Mesothelial cell of epicardium (in vitro differentiated cells): ENCODE measurements around the gene PCK1. TPM values are rescaled to one million over a fixed set of nuclear protein-coding genes. Genes with fewer than 3 reads are reported as not detected.
A peak's percentile ranks its signal among the peaks of the same experiment; 100 is the strongest.

Source experiments
- DNase-seq, 2 experiments: peaks; one replicate each; pipeline ENCODE4 v3.0.0; 2021; ENCODE audit warnings: low spot score in 2 of 2; ENCODE audit not compliant: unreplicated experiment in 2 of 2
- H3K27ac Mint-ChIP-seq: 2 replicates; pipeline ENCODE4 v1.8.0; 2021; ENCODE audit warnings: mixed read lengths
- H3K27me3 Mint-ChIP-seq: 2 replicates; pipeline ENCODE4 v1.8.0; 2021; ENCODE audit warnings: low read depth, mixed read lengths
- H3K36me3 Mint-ChIP-seq: 2 replicates; pipeline ENCODE4 v1.8.0; 2021; ENCODE audit warnings: mixed read lengths
- H3K4me1 Mint-ChIP-seq: 2 replicates; pipeline ENCODE4 v1.8.0; 2021; ENCODE audit warnings: mixed read lengths
- H3K4me3 Mint-ChIP-seq: 2 replicates; pipeline ENCODE4 v1.8.0; 2021; ENCODE audit warnings: mild to moderate bottlenecking, moderate library complexity, mixed read lengths
- H3K9me3 Mint-ChIP-seq: 2 replicates; pipeline ENCODE4 v1.8.0; 2021; ENCODE audit warnings: mixed read lengths
- total RNA-seq: library from RNA; stranded (reverse); gene quantifications from 3 replicates; pipeline ENCODE4 v1.2.1, GENCODE V29; 2021
- TF ChIP-seq, protein P1 (sequence below): fragments of 200-600 bp; sonication (generic); IDR thresholded peaks from one replicate; pipeline ENCODE4 v1.5.0; 2021; ENCODE audit warnings: antibody characterized with exemption; ENCODE audit not compliant: unreplicated experiment

The PCK1 gene
- total RNA-seq, 1 donor from 2014 or later, result not detected

DNA sequence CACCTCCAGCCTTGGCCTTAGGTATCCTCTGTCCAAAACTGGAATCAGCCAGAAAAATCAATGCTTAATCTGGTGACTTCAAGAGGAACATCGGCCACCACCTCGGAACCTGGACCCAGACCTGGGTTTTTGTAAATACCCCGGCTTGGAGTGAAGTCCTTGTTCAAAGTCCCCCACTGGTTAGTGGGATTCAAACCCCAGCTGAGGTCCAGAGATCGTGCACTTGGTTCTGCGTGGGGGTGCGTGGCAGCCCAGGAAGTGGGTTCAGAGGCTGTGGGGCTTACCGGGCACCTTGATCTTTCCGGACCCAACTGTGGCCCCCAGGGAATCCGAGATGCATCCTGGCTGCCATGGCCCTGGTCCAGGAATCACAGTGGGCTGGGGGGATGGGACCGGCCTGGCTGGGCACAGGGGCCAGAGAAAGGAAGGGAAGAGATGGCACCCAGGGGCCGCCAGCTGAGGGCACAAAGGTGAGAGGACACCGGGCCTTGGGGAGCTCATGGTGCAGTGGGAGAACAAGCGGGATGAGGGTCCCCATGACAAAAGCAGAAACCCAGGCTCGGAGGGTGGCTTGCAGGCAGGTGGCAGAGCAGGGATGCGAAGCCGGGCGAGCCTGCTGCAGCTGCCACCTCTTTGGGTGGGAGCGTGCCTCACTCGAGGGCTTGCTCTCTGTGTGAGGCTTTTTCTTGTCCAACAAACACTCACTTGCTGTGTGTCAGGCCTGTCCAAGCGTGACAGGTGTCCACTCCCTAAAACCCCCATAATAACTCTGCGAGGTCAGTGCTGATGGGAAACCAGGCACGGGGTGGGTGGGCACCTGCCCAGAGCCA lies 31.6 kb downstream of the PCK1 start:
- Mint-ChIP-seq H3K36me3 (no peaks in the 10 kb centered on the region), H3K4me1 (peaks cover 4% of the 10 kb centered on the region), H3K27ac (no peak overlapping the region), H3K27me3 (peaks cover 55% of the 10 kb centered on the region), H3K9me3 (no peaks in the 10 kb centered on the region), H3K4me3 (no peak overlapping the region)
- TF ChIP-seq, protein P1, sequence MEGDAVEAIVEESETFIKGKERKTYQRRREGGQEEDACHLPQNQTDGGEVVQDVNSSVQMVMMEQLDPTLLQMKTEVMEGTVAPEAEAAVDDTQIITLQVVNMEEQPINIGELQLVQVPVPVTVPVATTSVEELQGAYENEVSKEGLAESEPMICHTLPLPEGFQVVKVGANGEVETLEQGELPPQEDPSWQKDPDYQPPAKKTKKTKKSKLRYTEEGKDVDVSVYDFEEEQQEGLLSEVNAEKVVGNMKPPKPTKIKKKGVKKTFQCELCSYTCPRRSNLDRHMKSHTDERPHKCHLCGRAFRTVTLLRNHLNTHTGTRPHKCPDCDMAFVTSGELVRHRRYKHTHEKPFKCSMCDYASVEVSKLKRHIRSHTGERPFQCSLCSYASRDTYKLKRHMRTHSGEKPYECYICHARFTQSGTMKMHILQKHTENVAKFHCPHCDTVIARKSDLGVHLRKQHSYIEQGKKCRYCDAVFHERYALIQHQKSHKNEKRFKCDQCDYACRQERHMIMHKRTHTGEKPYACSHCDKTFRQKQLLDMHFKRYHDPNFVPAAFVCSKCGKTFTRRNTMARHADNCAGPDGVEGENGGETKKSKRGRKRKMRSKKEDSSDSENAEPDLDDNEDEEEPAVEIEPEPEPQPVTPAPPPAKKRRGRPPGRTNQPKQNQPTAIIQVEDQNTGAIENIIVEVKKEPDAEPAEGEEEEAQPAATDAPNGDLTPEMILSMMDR, result no peak
- DNase-seq, result no peak

DNA sequence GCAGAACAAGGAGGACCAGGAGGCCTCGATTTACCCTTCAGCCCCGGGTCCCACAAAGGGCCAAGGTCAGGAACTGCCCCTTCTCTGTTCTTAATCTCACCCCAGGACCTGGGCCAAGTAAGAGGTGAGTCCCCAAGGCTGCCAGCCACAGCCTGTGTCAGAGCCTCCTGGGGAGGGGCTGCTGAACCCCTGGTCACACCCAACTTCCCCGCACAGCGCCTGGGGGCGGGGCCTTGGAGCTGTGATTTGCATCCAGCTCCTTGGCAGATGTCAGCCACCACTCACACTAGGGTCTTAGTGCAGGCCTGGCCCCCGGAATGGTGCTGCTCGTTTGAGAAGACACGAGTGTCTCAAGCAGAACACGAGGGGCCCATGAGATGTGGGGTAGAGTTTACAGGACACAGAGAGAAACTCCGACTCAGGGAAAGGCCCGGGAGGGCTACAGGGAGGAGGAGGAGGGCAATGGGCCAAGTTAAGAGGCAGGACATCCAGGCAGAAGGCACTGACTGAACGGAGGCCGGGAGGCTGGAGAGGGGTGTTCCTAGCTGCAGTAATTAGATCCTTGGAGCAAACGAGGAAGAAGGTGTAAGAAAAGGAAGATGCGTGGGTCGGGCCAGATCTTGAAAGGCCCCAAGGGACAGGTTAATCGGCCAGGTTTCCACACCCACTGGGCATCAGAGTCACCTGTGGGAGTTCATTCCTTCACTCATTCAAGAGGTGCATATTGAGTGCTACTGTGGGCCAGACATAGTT lies 32.4 kb downstream of the PCK1 start:
- Mint-ChIP-seq H3K27me3 (peaks cover 54% of the 10 kb centered on the region), H3K36me3 (no peaks in the 10 kb centered on the region), H3K4me3 (no peak overlapping the region), H3K9me3 (no peaks in the 10 kb centered on the region), H3K27ac (no peak overlapping the region), H3K4me1 (peaks cover 4% of the 10 kb centered on the region)
- DNase-seq, result no peak
- TF ChIP-seq, protein P1, result no peak

DNA sequence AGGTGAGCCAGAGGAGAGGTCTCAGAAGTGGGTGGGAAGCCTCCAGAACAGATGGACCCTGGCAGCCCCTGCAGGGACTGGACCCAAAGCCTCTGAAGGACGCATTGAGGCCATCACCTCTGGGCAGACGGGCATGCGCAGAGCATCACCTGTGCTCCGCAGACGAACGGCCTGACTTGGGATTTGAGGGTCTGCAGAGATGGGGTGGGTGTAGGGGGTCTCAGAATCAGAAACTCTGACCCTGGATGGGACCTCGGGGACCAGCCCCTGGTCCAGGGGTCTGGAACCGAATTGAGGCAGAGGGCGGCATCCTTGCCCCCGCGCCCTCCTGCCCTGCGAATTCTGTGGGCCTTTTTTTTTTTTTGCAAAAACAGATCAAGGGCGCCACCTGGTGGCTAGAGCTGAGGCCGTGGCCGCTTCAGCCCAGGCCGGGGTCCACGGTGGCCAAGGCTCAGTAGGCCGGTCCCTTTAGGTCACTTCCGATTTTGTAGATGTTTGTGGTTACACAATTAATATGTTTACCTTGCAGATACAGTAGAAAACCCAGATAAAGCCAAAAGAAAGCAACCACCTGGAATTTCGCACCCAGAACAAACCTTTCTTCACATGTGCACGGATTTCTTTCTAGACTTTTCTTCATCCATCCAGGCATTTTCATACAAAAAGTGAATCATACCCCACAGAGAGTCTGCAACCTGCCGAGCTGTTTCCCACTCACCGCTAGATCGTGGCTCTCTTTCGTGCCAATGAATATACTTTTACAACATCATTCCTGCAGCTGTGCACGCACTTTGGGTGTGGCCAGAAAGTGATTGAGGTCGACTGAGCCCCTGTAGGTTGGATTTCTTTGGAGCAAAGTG lies 33.4 kb downstream of the PCK1 start:
- TF ChIP-seq, protein P1, result peak; percentile 97
- DNase-seq, result peak; percentile 54 to 76
- Mint-ChIP-seq H3K9me3 (no peaks in the 10 kb centered on the region), H3K36me3 (no peaks in the 10 kb centered on the region), H3K4me3 (no peak overlapping the region), H3K4me1 (peaks cover 4% of the 10 kb centered on the region), H3K27me3 (peaks cover 61% of the 10 kb centered on the region), H3K27ac (no peak overlapping the region)

DNA sequence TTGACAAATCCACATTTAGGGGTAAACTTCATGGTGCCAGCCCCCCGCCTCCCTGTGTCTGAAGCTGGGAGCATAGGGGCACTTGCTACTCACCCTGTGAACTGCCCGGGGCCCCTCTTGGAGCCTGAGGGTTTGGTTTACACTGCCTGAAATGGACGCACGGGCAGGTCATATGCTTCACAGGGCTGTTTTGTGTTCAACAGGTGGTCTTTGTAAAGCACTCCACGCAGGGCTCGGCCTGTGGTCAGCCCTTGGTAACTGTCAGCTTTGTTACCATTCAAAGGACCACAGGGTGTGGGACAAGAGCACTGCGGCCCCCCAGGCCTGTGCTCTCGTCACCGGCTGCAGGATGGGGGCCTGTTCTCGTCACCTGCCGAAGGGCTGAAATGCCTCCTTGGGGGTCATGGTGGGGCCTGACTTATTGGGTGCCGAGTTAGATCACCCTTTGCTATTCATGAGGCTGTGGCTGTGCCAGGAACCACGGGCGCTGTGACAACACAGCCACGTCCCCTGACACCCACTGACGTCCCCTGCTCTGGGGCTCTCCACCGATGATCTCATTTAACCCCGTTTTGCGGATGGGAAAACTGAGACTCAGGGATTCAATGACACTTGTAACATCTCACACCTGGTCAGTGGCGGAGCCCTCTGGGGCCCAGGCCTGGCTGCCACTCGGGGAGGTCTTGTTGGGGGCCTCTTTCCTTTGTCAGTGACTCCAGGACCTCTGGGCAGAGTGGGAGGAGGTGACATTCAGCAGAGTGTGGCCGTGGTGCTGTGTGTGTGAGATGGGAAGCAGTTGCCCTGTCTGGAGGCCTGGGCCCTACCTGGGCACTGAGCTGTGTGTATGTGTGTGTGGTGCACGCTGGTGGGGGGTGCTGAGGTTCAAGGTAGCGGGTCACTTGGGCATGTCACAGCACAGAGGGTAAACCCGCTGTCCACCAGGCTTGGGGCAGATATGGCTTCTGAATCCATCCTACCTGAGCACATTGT lies 34.4 kb downstream of the PCK1 start:
- Mint-ChIP-seq H3K36me3 (no peaks in the 10 kb centered on the region), H3K9me3 (no peaks in the 10 kb centered on the region), H3K27me3 (peaks cover 55% of the 10 kb centered on the region), H3K4me1 (peaks cover 4% of the 10 kb centered on the region), H3K4me3 (no peak overlapping the region), H3K27ac (no peak overlapping the region)
- no peak for DNase-seq
- TF ChIP-seq, protein P1, result no peak
